ENCODE results near the gene PROSER3. TPM values are rescaled to one million over a fixed set of nuclear protein-coding genes. Genes with fewer than 3 reads are reported as not detected.

The PROSER3 gene
- total RNA-seq, 2 experiments from 2014 or later, result 17.2 to 66.1 TPM

GRCh38 chr19:35789978-35790944 lies 32.3 kb downstream of the PROSER3 start:
- no peak overlapping the region for H3K4me3 ChIP-seq (ENCODE audit: low read depth, low read length, poor library complexity, severe bottlenecking)
- no peaks in the 10 kb centered on the region for H3K4me1 ChIP-seq (ENCODE audit: insufficient read depth, low read length, poor library complexity, severe bottlenecking)
- H3K36me3 ChIP-seq (ENCODE audit: insufficient read depth, low read length), result no peaks in the 10 kb centered on the region
- intact Hi-C loops (cut with micrococcal nuclease; ENCODE audit: unreplicated experiment), result no loop called here
- H2AFZ ChIP-seq (ENCODE audit: low read length), result no peak overlapping the region
- H3K9me3 ChIP-seq (ENCODE audit: low read length), result no peaks in the 10 kb centered on the region
- TF ChIP-seq CTCF (conservative IDR thresholded peaks at IDR 0.05; ENCODE audit: low read length) (no peak), EZH2phosphoT487 (IDR thresholded peaks at IDR 0.05; ENCODE audit: borderline replicate concordance, low read depth, low read length) (no peak)
- no peak overlapping the region for H3K4me2 ChIP-seq (ENCODE audit: low read length)
- DNase-seq (ENCODE audit: low spot score), result no peak
- H4K20me1 ChIP-seq (ENCODE audit: insufficient read depth, low read length), result no peaks in the 10 kb centered on the region
- no peaks in the 10 kb centered on the region for H3K9me2 ChIP-seq (ENCODE audit: insufficient read depth, low read length)
- H3K79me2 ChIP-seq (ENCODE audit: insufficient read depth, low read depth, low read length), result no peaks in the 10 kb centered on the region
- POLR2A ChIA-PET, result interaction anchor here (0.6 to 1.0 kb wide), 2 partner anchors 46 to 83 kb away, joined by 3 to 4 read pairs; no protein-coding TSS in a partner anchor
- no TSS peak for BruUV-seq (replicated peaks)
- CTCF ChIA-PET (ENCODE audit: unreplicated experiment), result no interaction called here
- no peak overlapping the region for H3K27ac ChIP-seq (ENCODE audit: low read depth, low read length, poor library complexity, severe bottlenecking)

GRCh38 chr19:35790981-35791813 lies 33.2 kb downstream of the PROSER3 start:
- Histone ChIP-seq H3K4me1 (ENCODE audit: insufficient read depth, low read length, poor library complexity, severe bottlenecking) (no peaks in the 10 kb centered on the region), H3K36me3 (ENCODE audit: insufficient read depth, low read length) (no peaks in the 10 kb centered on the region), H3K79me2 (ENCODE audit: insufficient read depth, low read depth, low read length) (no peaks in the 10 kb centered on the region), H3K9me2 (ENCODE audit: insufficient read depth, low read length) (no peaks in the 10 kb centered on the region), H2AFZ (ENCODE audit: low read length) (no peak overlapping the region), H3K27ac (ENCODE audit: low read depth, low read length, poor library complexity, severe bottlenecking) (no peak overlapping the region), H3K9me3 (ENCODE audit: low read length) (no peaks in the 10 kb centered on the region), H3K4me3 (ENCODE audit: low read depth, low read length, poor library complexity, severe bottlenecking) (no peak overlapping the region), H3K4me2 (ENCODE audit: low read length) (no peak overlapping the region), H4K20me1 (ENCODE audit: insufficient read depth, low read length) (no peaks in the 10 kb centered on the region)
- POLR2A ChIA-PET, result no interaction called here
- intact Hi-C loops (cut with micrococcal nuclease; ENCODE audit: unreplicated experiment), result loop anchor here (1.0 kb wide), 1 partner anchor 98 kb away; no protein-coding TSS in a partner anchor
- BruUV-seq (replicated peaks), result no TSS peak
- CTCF ChIA-PET (ENCODE audit: unreplicated experiment), result no interaction called here
- TF ChIP-seq EZH2phosphoT487 (IDR thresholded peaks at IDR 0.05; ENCODE audit: borderline replicate concordance, low read depth, low read length) (no peak), CTCF (conservative IDR thresholded peaks at IDR 0.05; ENCODE audit: low read length) (peak; percentile 66; the same call in 1 of the 2 replicates)
- DNase-seq (ENCODE audit: low spot score), result peak; percentile 56

Data from OCI-LY7 (cell line).